ENCODE results near the gene UNK. TPM values are rescaled to one million over a fixed set of nuclear protein-coding genes. Genes with fewer than 3 reads are reported as not detected.
A peak's percentile ranks its signal among the peaks of the same experiment; 100 is the strongest.

The UNK gene
- total RNA-seq, 2 experiments from 2014 or later: 27.1 to 28.7 TPM

- POLR2A ChIA-PET: no interaction called here
- Mint-ChIP-seq H3K4me3 (no peak overlapping the region), H3K36me3 (ENCODE audit: low read depth) (peaks cover 43% of the 10 kb centered on the region)
Measured at GRCh38 chr17:75838410-75838809, 53.8 kb downstream of the UNK start.

DNA sequence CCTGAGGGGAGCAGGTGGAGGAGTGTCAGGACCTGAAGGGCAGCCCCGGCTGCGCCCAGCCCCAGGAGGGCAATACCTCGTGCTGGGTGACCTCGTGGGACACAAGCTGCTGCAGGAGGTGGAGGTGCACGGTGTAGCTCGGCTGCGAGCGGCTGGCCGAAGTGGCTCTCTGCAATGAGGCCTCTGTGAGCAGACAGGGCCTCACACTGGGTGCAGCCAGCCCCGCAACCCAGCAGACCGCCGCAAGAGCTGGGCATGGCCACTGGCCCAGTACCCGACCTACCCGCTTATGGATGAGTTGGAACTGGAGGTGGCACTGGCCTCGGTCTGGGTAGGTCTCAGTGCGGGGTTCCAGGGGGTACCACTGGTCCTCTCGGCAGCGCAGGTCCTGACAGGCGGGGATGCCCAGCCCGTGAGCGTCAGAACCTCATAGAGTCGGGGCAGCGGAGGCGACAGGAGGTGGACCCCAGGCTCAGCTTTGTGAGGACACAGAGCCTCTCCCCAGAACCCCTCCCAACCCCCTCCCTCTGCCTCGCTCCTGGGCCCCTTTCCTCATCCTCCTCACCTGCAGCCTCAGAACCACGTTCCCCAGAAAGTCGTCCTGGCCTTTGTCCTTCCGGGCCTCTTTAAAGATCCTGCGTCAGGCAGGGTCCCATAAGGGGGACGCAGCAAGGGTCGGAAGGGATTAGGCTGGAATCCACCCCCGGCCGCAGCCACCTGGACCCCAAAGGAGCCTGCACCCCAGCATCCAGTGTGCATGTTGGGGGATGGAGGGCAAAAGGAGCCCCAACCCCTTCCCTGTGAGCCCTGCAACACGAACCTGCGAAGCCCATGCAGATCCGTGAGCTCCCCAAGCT is 55.6 kb downstream of the UNK start:
- POLR2A ChIA-PET: interaction anchor here (1.2 kb wide), 1 partner anchor 65 kb away, joined by 3 read pairs; no protein-coding TSS in a partner anchor
- Mint-ChIP-seq H3K4me1 (peaks cover 13% of the 10 kb centered on the region), H3K4me3 (no peak overlapping the region), H3K36me3 (ENCODE audit: low read depth) (peaks cover 31% of the 10 kb centered on the region), H3K27ac (peak overlapping the region; percentile 2), H3K27me3 (no peaks in the 10 kb centered on the region), H3K9me3 (no peaks in the 10 kb centered on the region)
- no peak for DNase-seq
- CTCF ChIA-PET: interaction anchor here (0.6 to 3.2 kb wide), 3 partner anchors 13 to 174 kb away, joined by 3 to 14 read pairs (median 4); no protein-coding TSS in a partner anchor

More at GRCh38 chr17:75838410-75838809, 53.8 kb downstream of the UNK start:
- DNase-seq: no peak
- Mint-ChIP-seq H3K27ac (no peak overlapping the region), H3K9me3 (no peaks in the 10 kb centered on the region), H3K4me1 (peaks cover 21% of the 10 kb centered on the region), H3K27me3 (no peaks in the 10 kb centered on the region)
- CTCF ChIA-PET: interaction anchor here (0.8 to 1.0 kb wide), 2 partner anchors 8 to 9 kb away, joined by 3 read pairs; no protein-coding TSS in a partner anchor

- H3K9me3 Mint-ChIP-seq: no peaks in the 10 kb centered on the region
- CTCF ChIA-PET: interaction anchor here (3.2 kb wide), 1 partner anchor 14 kb away, joined by 14 read pairs; no protein-coding TSS in a partner anchor
- H3K36me3 Mint-ChIP-seq (ENCODE audit: low read depth): peaks cover 36% of the 10 kb centered on the region
- peaks cover 20% of the 10 kb centered on the region for H3K4me1 Mint-ChIP-seq
- H3K4me3 Mint-ChIP-seq: no peak overlapping the region
- POLR2A ChIA-PET: interaction anchor here (1.2 kb wide), 1 partner anchor 66 kb away, joined by 3 read pairs; no protein-coding TSS in a partner anchor
- DNase-seq: no peak
- no peak overlapping the region for H3K27ac Mint-ChIP-seq
- no peaks in the 10 kb centered on the region for H3K27me3 Mint-ChIP-seq
Measured at GRCh38 chr17:75840799-75841164, 56.2 kb downstream of the UNK start.

GRCh38 chr17:75842411-75842810 is 57.8 kb downstream of the UNK start:
- Mint-ChIP-seq H3K27ac (no peak overlapping the region), H3K4me1 (peaks cover 24% of the 10 kb centered on the region), H3K9me3 (no peaks in the 10 kb centered on the region), H3K4me3 (peak overlapping the region; percentile 95), H3K36me3 (ENCODE audit: low read depth) (peaks cover 46% of the 10 kb centered on the region), H3K27me3 (no peaks in the 10 kb centered on the region)
- DNase-seq: no peak
- CTCF ChIA-PET: interaction anchor here (1.6 to 4.4 kb wide), 2 partner anchors 12 to 24 kb away, joined by 3 to 30 read pairs; partner anchors contain the start of gene WBP2
- POLR2A ChIA-PET: interaction anchor here (1.0 kb wide), 1 partner anchor 9 kb away, joined by 4 read pairs; no protein-coding TSS in a partner anchor

GRCh38 chr17:75842963-75843576 is 58.5 kb downstream of the UNK start:
- H3K27ac Mint-ChIP-seq: peak overlapping the region; percentile 98
- H3K36me3 Mint-ChIP-seq (ENCODE audit: low read depth): peaks cover 45% of the 10 kb centered on the region
- H3K9me3 Mint-ChIP-seq: no peaks in the 10 kb centered on the region
- CTCF ChIA-PET: interaction anchor here (0.9 to 8.0 kb wide), 9 partner anchors 9 to 60 kb away, joined by 3 to 48 read pairs (median 6); partner anchors contain the start of genes TRIM47 and WBP2
- peak overlapping the region; percentile 95 for H3K4me3 Mint-ChIP-seq
- POLR2A ChIA-PET: interaction anchor here (0.5 to 1.0 kb wide), 4 partner anchors 10 to 327 kb away, joined by 3 to 7 read pairs (median 4); partner anchors contain the start of genes TSEN54 and WBP2
- peak; percentile 45 for DNase-seq
- no peaks in the 10 kb centered on the region for H3K27me3 Mint-ChIP-seq
- H3K4me1 Mint-ChIP-seq: peaks cover 24% of the 10 kb centered on the region

- Mint-ChIP-seq H3K27ac (peak within 1 kb of the TSS; percentile 98), H3K27me3 (no peaks in the 10 kb centered on the region), H3K36me3 (ENCODE audit: low read depth) (peaks cover 44% of the 10 kb centered on the region), H3K4me3 (peak within 1 kb of the TSS; percentile 95), H3K9me3 (no peaks in the 10 kb centered on the region), H3K4me1 (peaks cover 30% of the 10 kb centered on the region)
- ChIA-PET CTCF (interaction anchor here (0.7 to 8.0 kb wide), 12 partner anchors 9 to 87 kb away, joined by 3 to 48 read pairs (median 4); partner anchors contain the start of genes TRIM47 and WBP2), POLR2A (interaction anchor here (0.5 to 1.0 kb wide), 6 partner anchors 10 to 328 kb away, joined by 3 to 7 read pairs (median 4); partner anchors contain the start of genes TRIM65, TSEN54 and WBP2)
- peak; percentile 70 for DNase-seq
Measured at GRCh38 chr17:75843577-75844529, 59.2 kb downstream of the UNK start, which contains the start of gene UNC13D. Gene UNC13D (minus strand): TSS chr17:75844404. CDS start chr17:75844337, 67 bp downstream.

DNA sequence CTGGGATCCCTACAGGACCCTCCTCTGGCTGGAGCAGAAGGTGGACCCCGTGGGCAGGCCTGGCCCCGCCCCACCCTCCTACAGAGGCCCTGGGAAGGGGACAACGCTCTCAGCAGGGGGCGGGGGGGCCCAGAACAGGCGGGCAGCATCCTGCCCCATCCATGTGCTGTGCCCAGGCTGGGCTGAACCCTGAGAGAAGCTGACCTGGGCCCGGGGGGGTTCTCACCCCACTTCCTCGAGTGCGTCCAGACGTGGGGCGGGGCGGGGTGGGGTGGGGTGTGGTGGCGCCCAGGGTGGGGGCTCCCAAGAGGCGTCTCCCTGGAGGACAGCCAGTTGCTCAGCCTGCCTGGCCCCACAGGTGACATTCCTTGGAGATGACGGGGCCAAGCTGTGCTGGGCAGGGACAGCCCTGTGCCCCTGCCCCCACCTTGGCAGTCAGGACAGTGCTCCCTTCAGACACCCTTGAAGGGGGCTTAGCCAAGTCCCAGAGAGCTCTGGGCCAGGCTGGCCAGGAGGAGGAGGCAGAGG is 60.0 kb downstream of the UNK start:
- Mint-ChIP-seq H3K36me3 (ENCODE audit: low read depth) (peaks cover 42% of the 10 kb centered on the region), H3K27me3 (no peaks in the 10 kb centered on the region), H3K4me1 (peaks cover 30% of the 10 kb centered on the region), H3K27ac (peak overlapping the region; percentile 98), H3K9me3 (no peaks in the 10 kb centered on the region), H3K4me3 (peak overlapping the region; percentile 95)
- POLR2A ChIA-PET: interaction anchor here (0.6 to 1.0 kb wide), 2 partner anchors 52 to 160 kb away, joined by 3 read pairs; partner anchors contain the start of gene TRIM65
- CTCF ChIA-PET: interaction anchor here (1.0 to 8.0 kb wide), 11 partner anchors 10 to 91 kb away, joined by 3 to 48 read pairs (median 6); partner anchors contain the start of genes TRIM47 and WBP2
- no peak for DNase-seq

DNA sequence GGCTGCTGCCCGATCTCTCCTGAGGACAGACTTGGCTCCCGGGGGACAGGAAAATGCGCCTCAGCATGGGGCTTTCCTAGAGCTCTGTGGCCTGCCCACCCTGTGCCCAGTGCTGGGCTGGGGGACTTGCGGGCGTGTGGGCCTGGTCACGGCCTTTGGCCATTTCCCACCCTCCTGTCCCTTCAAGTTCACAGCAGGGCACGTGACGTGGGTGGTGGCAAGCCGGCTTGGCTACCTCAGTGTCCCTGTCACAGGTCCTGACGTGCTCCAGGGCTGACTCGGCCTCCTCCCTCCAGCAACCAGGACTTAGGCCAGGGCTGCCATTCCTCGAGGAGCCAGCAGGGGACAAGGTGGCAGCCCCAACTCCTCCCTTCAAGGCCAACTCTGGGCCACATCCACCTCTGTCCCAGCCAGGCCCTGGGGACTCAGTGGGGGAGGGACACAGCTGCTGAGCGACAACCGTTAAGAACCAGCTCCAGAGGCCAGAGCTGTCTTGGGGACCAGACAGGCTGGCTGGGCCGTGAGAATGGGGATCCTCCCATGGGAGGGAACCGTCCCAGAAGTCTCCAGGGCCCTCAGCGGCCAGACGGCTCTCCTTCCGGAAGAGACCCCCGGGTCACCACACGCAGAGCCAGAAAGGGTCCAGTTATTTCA is 60.6 kb downstream of the UNK start:
- ChIA-PET CTCF (interaction anchor here (0.7 to 8.0 kb wide), 13 partner anchors 9 to 378 kb away, joined by 3 to 48 read pairs (median 4); partner anchors contain the start of genes TRIM47 and WBP2), POLR2A (interaction anchor here (0.6 kb wide), 1 partner anchor 159 kb away, joined by 3 read pairs; no protein-coding TSS in a partner anchor)
- H3K4me3 Mint-ChIP-seq: peak overlapping the region; percentile 48
- DNase-seq: peak; percentile 67
- peaks cover 44% of the 10 kb centered on the region for H3K36me3 Mint-ChIP-seq (ENCODE audit: low read depth)
- peak overlapping the region; percentile 98 for H3K27ac Mint-ChIP-seq
- H3K9me3 Mint-ChIP-seq: no peaks in the 10 kb centered on the region
- H3K27me3 Mint-ChIP-seq: no peaks in the 10 kb centered on the region
- H3K4me1 Mint-ChIP-seq: peaks cover 30% of the 10 kb centered on the region

DNA sequence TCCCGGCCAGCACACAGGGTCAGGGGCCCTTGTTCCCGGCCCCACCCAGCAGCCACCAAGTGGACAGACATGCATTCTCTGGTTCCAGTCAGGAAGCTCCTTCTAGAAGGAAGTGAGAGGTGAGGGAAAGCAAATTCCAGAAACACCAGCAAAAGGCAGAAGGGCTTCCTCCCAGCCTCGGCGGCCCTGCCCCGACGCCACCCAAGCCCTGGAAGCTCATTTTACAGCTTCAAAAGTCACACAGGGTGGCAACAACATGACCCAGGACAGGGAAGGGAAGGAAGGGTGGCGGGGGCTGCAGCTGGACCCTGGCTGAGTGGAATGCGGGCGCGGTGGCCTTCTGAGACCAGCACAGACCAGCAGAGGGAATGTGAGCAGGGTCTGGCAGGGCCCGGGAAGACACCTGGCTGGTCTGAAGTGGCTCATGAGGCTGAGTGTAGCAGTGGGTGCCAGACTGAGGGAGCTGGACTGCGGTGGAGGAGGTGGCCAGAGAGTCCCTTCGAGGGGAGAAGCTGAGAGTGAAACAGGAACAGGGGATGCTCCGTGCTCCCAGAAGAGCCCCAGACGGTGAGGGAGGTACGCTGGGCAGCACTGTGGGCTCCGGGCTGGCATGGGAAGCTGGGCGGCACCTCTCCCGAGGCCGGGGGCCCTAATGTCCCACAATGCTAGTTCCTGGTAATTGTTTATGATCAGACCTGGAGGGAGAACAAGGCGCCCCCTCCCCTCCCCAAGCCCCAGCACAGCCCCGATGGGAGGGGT is 61.5 kb downstream of the UNK start:
- CTCF ChIA-PET: interaction anchor here (0.6 to 8.0 kb wide), 14 partner anchors 8 to 379 kb away, joined by 3 to 48 read pairs (median 3); partner anchors contain the start of genes GALK1 and WBP2
- H3K4me3 Mint-ChIP-seq: peak overlapping the region; percentile 36
- peaks cover 30% of the 10 kb centered on the region for H3K4me1 Mint-ChIP-seq
- POLR2A ChIA-PET: interaction anchor here (1.2 kb wide), 1 partner anchor 9 kb away, joined by 4 read pairs; the partner anchor contains the start of gene WBP2
- no peaks in the 10 kb centered on the region for H3K9me3 Mint-ChIP-seq
- DNase-seq: no peak
- H3K27me3 Mint-ChIP-seq: no peaks in the 10 kb centered on the region
- H3K36me3 Mint-ChIP-seq (ENCODE audit: low read depth): peaks cover 41% of the 10 kb centered on the region
- peak overlapping the region; percentile 80 for H3K27ac Mint-ChIP-seq
